NCI-H1694 (cell line): ENCODE measurements around the gene DEDD.

ENCODE experiments used
- DNase-seq: peaks from one replicate; lab custom pipeline; 2025; lab: John Stamatoyannopoulos, UW

The DEDD gene

GRCh38 chr1:161073474-161074121 is 58.9 kb downstream of the DEDD start:
- DNase-seq, result no peak

GRCh38 chr1:161072751-161073449 is 59.6 kb downstream of the DEDD start:
- DNase-seq, result no peak

GRCh38 chr1:161071886-161072371 is 60.5 kb downstream of the DEDD start:
- no peak for DNase-seq
